Transverse colon (tissue), 4 donors: Measurements from ENCODE around the gene MANBA. TPM values are rescaled to one million over a fixed set of nuclear protein-coding genes. Genes with fewer than 3 reads are reported as not detected.

Experiments
- DNase-seq: peaks from one replicate; pipeline ENCODE4 v3.0.0-alpha.2; 2019
- H3K27ac ChIP-seq, 4 donors: fragments of 200-600 bp; sonication (generic); 2 replicates each; pipeline ENCODE4 v1.5.1; 2016 to 2018; ENCODE audit warnings: inconsistent platforms in 4 of 4
- H3K27me3 ChIP-seq: fragments of 200-600 bp; sonication (generic); 2 replicates; pipeline ENCODE4 v1.5.1; 2017; ENCODE audit warnings: inconsistent platforms
- H3K36me3 ChIP-seq, 4 donors: fragments of 200-600 bp; sonication (generic); 2 replicates each; pipeline ENCODE4 v1.5.1; 2017 to 2019; ENCODE audit warnings: inconsistent platforms in 4 of 4
- H3K4me1 ChIP-seq, 4 donors: fragments of 200-600 bp; sonication (generic); 2 replicates each; pipeline ENCODE4 v1.5.1; 2017 to 2020; ENCODE audit warnings: inconsistent platforms in 4 of 4
- H3K4me3 ChIP-seq, 4 donors: fragments of 200-600 bp; sonication (generic); 1 replicate in 1 of 4; 2 replicates in 3 of 4; pipeline versions ENCODE4 v1.5.1 to v1.6.1; 2017 to 2019; ENCODE audit warnings: inconsistent platforms in 4 of 4
- H3K9me3 ChIP-seq, 2 donors: fragments of 200-600 bp; sonication (generic); 2 replicates each; pipeline ENCODE4 v1.5.1; 2017 to 2019; ENCODE audit warnings: inconsistent platforms in 2 of 2
- EP300 ChIP-seq: sonication (generic); formaldehyde crosslinking; IDR thresholded peaks from one replicate; pipeline ENCODE4 v1.6.1; 2017; ENCODE audit warnings: antibody characterized with exemption, low read depth
- POLR2A ChIP-seq: fragments of 450-650 bp; IDR thresholded peaks from one replicate; pipeline ENCODE4 v1.6.1; 2016; ENCODE audit warnings: antibody characterized with exemption, mild to moderate bottlenecking, moderate library complexity
- POLR2AphosphoS5 ChIP-seq, 3 donors: sonication (generic); formaldehyde crosslinking; IDR thresholded peaks; one replicate each; pipeline ENCODE4 v1.6.1; 2016; ENCODE audit warnings: antibody characterized with exemption in 3 of 3
- WGBS, 2 donors: methylation state at CpG; one replicate each; pipeline ENCODE4 v1.1.5; 2018; ENCODE audit warnings: low coverage in 1 of 2; 5-methylcytosine and 5-hydroxymethylcytosine counted together
- in situ Hi-C, 4 donors: fragments of 200-750 bp; cut with MboI; loops; one replicate each; pipeline versions ENCODE4 v1.15.0 to v1.15.1; 2017; ENCODE audit warnings: low sequenced_read_pairs in 3 of 4, low pct_ligation_motif_present in 1 of 4, low pct_unique_long_range_greater_than_20kb in 1 of 4
- intact Hi-C: fragments of 100-400 bp; cut with DNase I; formaldehyde crosslinking; loops from one replicate; pipeline ENCODE4 v1.15.1; 2023; ENCODE audit warnings: low total_unique reads
- total RNA-seq, 4 donors: library from RNA; depleted of rRNA; stranded (reverse); fragments of >200 nt; gene quantifications; one replicate each; pipeline ENCODE4 v1.1.0, GENCODE V29; 2016
- TF ChIP-seq, protein P1 (sequence below), 5 experiments: fragments of 200-600 bp in 3 of 5; fragments of 450-650 bp in 2 of 5; sonication (generic) in 3 of 5; IDR thresholded peaks; 1 replicate in 2 of 5; 2 replicates in 3 of 5; pipeline ENCODE4 v1.5.1; 2016 to 2017; ENCODE audit warnings: antibody characterized with exemption in 5 of 5, inconsistent platforms in 3 of 5, mild to moderate bottlenecking in 2 of 5, moderate library complexity in 1 of 5

Gene MANBA
- total RNA-seq, 4 donors from 2014 or later = 7.5 to 110 (median 27.9) TPM

- 95 to 97% methylated on average over 5 of the region's 5 CpGs for WGBS, 2 donors
- intact Hi-C loops = no loop called here
- in situ Hi-C loops = no loop called here
These were observed 66.9 kb downstream of the MANBA start for GRCh38 chr4:102693861-102694260.

DNA sequence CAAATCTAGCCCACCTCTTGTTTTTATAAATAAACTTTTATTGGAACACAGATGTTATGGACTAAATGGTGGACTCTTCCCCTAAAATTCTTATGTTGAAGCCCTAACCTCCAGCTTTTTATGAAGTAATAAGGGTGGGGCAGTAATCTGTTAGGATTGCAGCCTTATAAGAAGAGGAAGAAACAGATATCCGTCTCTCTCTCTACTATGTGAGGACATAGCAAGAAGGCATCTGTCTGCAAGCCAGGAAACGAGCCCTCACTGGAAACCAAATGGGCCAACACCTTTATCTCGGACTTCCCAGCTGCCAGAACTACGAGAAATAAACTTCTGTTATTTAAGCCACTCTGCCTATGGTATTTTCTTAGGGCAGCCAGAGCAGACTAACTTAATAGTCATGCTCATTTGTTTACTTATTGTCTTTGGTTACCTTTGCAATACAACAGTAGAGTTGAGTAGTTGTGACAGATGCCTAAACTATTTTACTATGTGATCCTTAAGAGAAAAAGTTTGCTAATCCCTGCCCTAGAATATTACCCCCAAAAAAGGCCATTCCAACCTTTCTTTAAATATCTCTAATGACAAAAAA is 67.4 kb downstream of the MANBA start:
- TF ChIP-seq, protein P1, sequence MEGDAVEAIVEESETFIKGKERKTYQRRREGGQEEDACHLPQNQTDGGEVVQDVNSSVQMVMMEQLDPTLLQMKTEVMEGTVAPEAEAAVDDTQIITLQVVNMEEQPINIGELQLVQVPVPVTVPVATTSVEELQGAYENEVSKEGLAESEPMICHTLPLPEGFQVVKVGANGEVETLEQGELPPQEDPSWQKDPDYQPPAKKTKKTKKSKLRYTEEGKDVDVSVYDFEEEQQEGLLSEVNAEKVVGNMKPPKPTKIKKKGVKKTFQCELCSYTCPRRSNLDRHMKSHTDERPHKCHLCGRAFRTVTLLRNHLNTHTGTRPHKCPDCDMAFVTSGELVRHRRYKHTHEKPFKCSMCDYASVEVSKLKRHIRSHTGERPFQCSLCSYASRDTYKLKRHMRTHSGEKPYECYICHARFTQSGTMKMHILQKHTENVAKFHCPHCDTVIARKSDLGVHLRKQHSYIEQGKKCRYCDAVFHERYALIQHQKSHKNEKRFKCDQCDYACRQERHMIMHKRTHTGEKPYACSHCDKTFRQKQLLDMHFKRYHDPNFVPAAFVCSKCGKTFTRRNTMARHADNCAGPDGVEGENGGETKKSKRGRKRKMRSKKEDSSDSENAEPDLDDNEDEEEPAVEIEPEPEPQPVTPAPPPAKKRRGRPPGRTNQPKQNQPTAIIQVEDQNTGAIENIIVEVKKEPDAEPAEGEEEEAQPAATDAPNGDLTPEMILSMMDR (IDR thresholded peaks at IDR 0.05) = no peak
- TF ChIP-seq POLR2A = no peak
- TF ChIP-seq POLR2AphosphoS5 (IDR thresholded peaks at IDR 0.05) = no peak
- TF ChIP-seq EP300 = no peak
- no peaks in the 10 kb centered on the region for H3K9me3 ChIP-seq
- intact Hi-C loops (no loop called here), in situ Hi-C loops (no loop called here)
- no peaks in the 10 kb centered on the region for H3K27me3 ChIP-seq
- no peaks in the 10 kb centered on the region for H3K4me1 ChIP-seq
- H3K36me3 ChIP-seq = peaks cover 0 to 10% (median 3%) of the 10 kb centered on the region in 4 donors
- peak overlapping the region in 1 of 4 donors; percentile 29 for H3K27ac ChIP-seq
- no peak for DNase-seq
- H3K4me3 ChIP-seq = no peak overlapping the region
- 87 to 91% methylated on average over 4 of the region's 4 CpGs for WGBS, 2 donors

More at GRCh38 chr4:102693861-102694260, 66.9 kb downstream of the MANBA start:
- Histone ChIP-seq H3K9me3 (no peaks in the 10 kb centered on the region), H3K4me1 (no peaks in the 10 kb centered on the region), H3K27me3 (no peaks in the 10 kb centered on the region), H3K4me3 (no peak overlapping the region), H3K36me3 (peaks cover 0 to 10% (median 3%) of the 10 kb centered on the region in 4 donors), H3K27ac (no peak overlapping the region)
- DNase-seq = no peak
- TF ChIP-seq EP300 = no peak
- no peak for TF ChIP-seq POLR2A
- TF ChIP-seq POLR2AphosphoS5 (IDR thresholded peaks at IDR 0.05) = no peak
- TF ChIP-seq, protein P1 (IDR thresholded peaks at IDR 0.05) = no peak

GRCh38 chr4:102692474-102692873 is 68.3 kb downstream of the MANBA start:
- DNase-seq = no peak
- H3K4me3 ChIP-seq = no peak overlapping the region
- H3K27me3 ChIP-seq = no peaks in the 10 kb centered on the region
- no peaks in the 10 kb centered on the region for H3K4me1 ChIP-seq
- no peak for TF ChIP-seq EP300
- TF ChIP-seq POLR2A = no peak
- TF ChIP-seq POLR2AphosphoS5 (IDR thresholded peaks at IDR 0.05) = no peak
- TF ChIP-seq, protein P1 (IDR thresholded peaks at IDR 0.05) = no peak
- H3K27ac ChIP-seq = peak overlapping the region in 3 of 4 donors; percentile 17 to 50 (median 29)
- intact Hi-C loops (no loop called here), in situ Hi-C loops (no loop called here)
- no peaks in the 10 kb centered on the region for H3K9me3 ChIP-seq
- WGBS, 2 donors = 81 to 88% methylated on average over 3 of the region's 3 CpGs
- H3K36me3 ChIP-seq = peaks cover 0 to 10% (median 3%) of the 10 kb centered on the region in 4 donors

DNA sequence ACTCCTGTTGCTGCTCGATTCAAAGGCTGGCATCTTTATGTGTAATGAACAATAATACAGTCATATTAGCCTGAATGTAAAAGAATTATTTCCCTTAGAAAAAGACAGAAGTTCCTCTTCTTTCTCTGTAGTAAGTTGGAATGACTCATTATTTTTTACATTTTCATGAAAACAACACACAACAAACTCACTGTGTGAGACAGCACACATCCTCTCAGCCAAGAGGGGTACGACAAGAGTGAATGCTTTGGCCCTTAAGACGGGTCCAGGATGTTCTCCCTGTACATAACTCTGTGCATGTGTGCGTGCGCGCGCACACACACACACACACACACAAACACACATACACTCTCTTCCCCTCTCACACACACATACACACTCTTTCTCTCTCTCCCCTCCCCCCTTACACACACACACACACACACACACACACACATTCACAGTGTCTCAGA is 72.8 kb downstream of the MANBA start:
- Histone ChIP-seq H3K4me3 (no peak overlapping the region), H3K27ac (no peak overlapping the region), H3K9me3 (no peaks in the 10 kb centered on the region), H3K4me1 (no peaks in the 10 kb centered on the region), H3K36me3 (peaks cover 0 to 10% (median 3%) of the 10 kb centered on the region in 4 donors), H3K27me3 (no peaks in the 10 kb centered on the region)
- WGBS, 2 donors = 85 to 100% methylated on average over 1 to 7 of the region's 7 CpGs
- DNase-seq = no peak
- TF ChIP-seq, protein P1 (IDR thresholded peaks at IDR 0.05) = no peak
- no peak for TF ChIP-seq POLR2A
- TF ChIP-seq POLR2AphosphoS5 (IDR thresholded peaks at IDR 0.05) = no peak
- intact Hi-C loops = loop anchor here (10.0 kb wide), 1 partner anchor 1147 kb away; no protein-coding TSS in a partner anchor
- in situ Hi-C loops = no loop called here
